Measurements from ENCODE around the gene GTSF1L.

GRCh38 chr20:43731469-43731868 lies 4.7 kb upstream of the GTSF1L start:
- TF ChIP-seq CTCF (IDR thresholded peaks at IDR 0.05; ENCODE audit: low read depth, low read length) (no peak), POLR2A (IDR thresholded peaks at IDR 0.05; ENCODE audit: extremely low read depth, insufficient read length) (no peak)

All from NB4 (cell line).